ENCODE results near the gene GRK3. TPM values are rescaled to one million over a fixed set of nuclear protein-coding genes. Genes with fewer than 3 reads are reported as not detected.
"Not testable (repeated sequence)": the region's sequence is repeated elsewhere in the genome, so short reads cannot be mapped to it uniquely, and the experiment has no call there.

Gene GRK3
- polyA plus RNA-seq, 1 donor: 14.2 TPM

- Histone ChIP-seq H3K36me3 (ENCODE audit: control insufficient read depth, insufficient read depth, low read length) (no peaks in the 10 kb centered on the region), H3K9me3 (ENCODE audit: control insufficient read depth, low read depth, low read length) (no peaks in the 10 kb centered on the region), H3K27me3 (ENCODE audit: control insufficient read depth, insufficient read depth, low read length) (no peaks in the 10 kb centered on the region), H3K4me1 (ENCODE audit: control insufficient read depth, insufficient read depth, low read length) (no peaks in the 10 kb centered on the region), H3K27ac (ENCODE audit: low read length) (no peak overlapping the region), H3K4me3 (ENCODE audit: low read length) (no peak overlapping the region)
- DNase-seq: no peak
- 100% methylated on average over 1 of the region's 7 CpGs for WGBS (ENCODE audit: insufficient coverage, low lambda C conversion rate)
These were observed 138.2 kb downstream of the GRK3 start for GRCh38 chr22:25702571-25703167.

GRCh38 chr22:25704701-25705100 is 140.2 kb downstream of the GRK3 start:
- Histone ChIP-seq H3K36me3 (ENCODE audit: control insufficient read depth, insufficient read depth, low read length) (no peaks in the 10 kb centered on the region), H3K4me1 (ENCODE audit: control insufficient read depth, insufficient read depth, low read length) (no peaks in the 10 kb centered on the region), H3K4me3 (ENCODE audit: low read length) (no peak overlapping the region), H3K27me3 (ENCODE audit: control insufficient read depth, insufficient read depth, low read length) (no peaks in the 10 kb centered on the region), H3K27ac (ENCODE audit: low read length) (no peak overlapping the region), H3K9me3 (ENCODE audit: control insufficient read depth, low read depth, low read length) (no peaks in the 10 kb centered on the region)
- no CpG with 5 or more reads among the region's 2 CpGs for WGBS (ENCODE audit: insufficient coverage, low lambda C conversion rate)
- DNase-seq: no peak

- WGBS (ENCODE audit: insufficient coverage, low lambda C conversion rate): 90% methylated on average over 2 of the region's 5 CpGs
- H3K27me3 ChIP-seq (ENCODE audit: control insufficient read depth, insufficient read depth, low read length): no peaks in the 10 kb centered on the region
- no peak for DNase-seq
- H3K36me3 ChIP-seq (ENCODE audit: control insufficient read depth, insufficient read depth, low read length): no peaks in the 10 kb centered on the region
- H3K27ac ChIP-seq (ENCODE audit: low read length): no peak overlapping the region
- no peaks in the 10 kb centered on the region for H3K9me3 ChIP-seq (ENCODE audit: control insufficient read depth, low read depth, low read length)
- H3K4me1 ChIP-seq (ENCODE audit: control insufficient read depth, insufficient read depth, low read length): no peaks in the 10 kb centered on the region
- no peak overlapping the region for H3K4me3 ChIP-seq (ENCODE audit: low read length)
These were observed 141.7 kb downstream of the GRK3 start for GRCh38 chr22:25706197-25706596.

DNA sequence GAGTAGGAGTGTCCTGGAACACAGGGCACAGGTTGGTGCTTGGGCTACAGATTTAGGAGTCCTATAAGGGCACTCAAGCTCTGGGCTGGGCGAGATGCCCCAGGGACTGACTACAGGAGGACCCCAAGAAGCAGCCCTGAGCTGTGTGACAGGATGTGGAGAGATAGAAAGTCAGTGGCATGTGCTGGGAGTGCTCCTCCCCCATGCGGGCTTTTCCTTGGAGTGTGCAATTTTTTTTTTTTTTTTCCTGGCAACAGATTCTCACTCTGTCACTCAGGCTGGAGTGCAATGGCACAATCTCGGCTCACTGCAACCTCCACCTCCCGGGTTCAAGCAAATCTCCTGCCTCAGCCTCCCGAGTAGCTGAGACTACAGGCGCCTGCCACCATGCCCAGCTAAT is 144.0 kb downstream of the GRK3 start:
- H3K4me3 ChIP-seq (ENCODE audit: low read length); H3K4me1 ChIP-seq (ENCODE audit: control insufficient read depth, insufficient read depth, low read length); DNase-seq; H3K27me3 ChIP-seq (ENCODE audit: control insufficient read depth, insufficient read depth, low read length); H3K27ac ChIP-seq (ENCODE audit: low read length); H3K9me3 ChIP-seq (ENCODE audit: control insufficient read depth, low read depth, low read length); H3K36me3 ChIP-seq (ENCODE audit: control insufficient read depth, insufficient read depth, low read length): not testable (repeated sequence)
- no CpG with 5 or more reads among the region's 6 CpGs for WGBS (ENCODE audit: insufficient coverage, low lambda C conversion rate)

- Histone ChIP-seq H3K36me3 (ENCODE audit: control insufficient read depth, insufficient read depth, low read length) (no peaks in the 10 kb centered on the region), H3K4me1 (ENCODE audit: control insufficient read depth, insufficient read depth, low read length) (no peaks in the 10 kb centered on the region), H3K27me3 (ENCODE audit: control insufficient read depth, insufficient read depth, low read length) (no peaks in the 10 kb centered on the region), H3K4me3 (ENCODE audit: low read length) (no peak overlapping the region), H3K9me3 (ENCODE audit: control insufficient read depth, low read depth, low read length) (no peaks in the 10 kb centered on the region), H3K27ac (ENCODE audit: low read length) (no peak overlapping the region)
- WGBS (ENCODE audit: insufficient coverage, low lambda C conversion rate): no CpG with 5 or more reads among the region's 6 CpGs
- no peak for DNase-seq
These were observed 145.3 kb downstream of the GRK3 start for GRCh38 chr22:25709758-25710157.

GRCh38 chr22:25710501-25710900 is 146.0 kb downstream of the GRK3 start:
- no peak overlapping the region for H3K27ac ChIP-seq (ENCODE audit: low read length)
- H3K27me3 ChIP-seq (ENCODE audit: control insufficient read depth, insufficient read depth, low read length): no peaks in the 10 kb centered on the region
- no peak for DNase-seq
- no peaks in the 10 kb centered on the region for H3K4me1 ChIP-seq (ENCODE audit: control insufficient read depth, insufficient read depth, low read length)
- no peaks in the 10 kb centered on the region for H3K36me3 ChIP-seq (ENCODE audit: control insufficient read depth, insufficient read depth, low read length)
- WGBS (ENCODE audit: insufficient coverage, low lambda C conversion rate): no CpG with 5 or more reads among the region's 7 CpGs
- H3K9me3 ChIP-seq (ENCODE audit: control insufficient read depth, low read depth, low read length): no peaks in the 10 kb centered on the region
- H3K4me3 ChIP-seq (ENCODE audit: low read length): no peak overlapping the region

DNA sequence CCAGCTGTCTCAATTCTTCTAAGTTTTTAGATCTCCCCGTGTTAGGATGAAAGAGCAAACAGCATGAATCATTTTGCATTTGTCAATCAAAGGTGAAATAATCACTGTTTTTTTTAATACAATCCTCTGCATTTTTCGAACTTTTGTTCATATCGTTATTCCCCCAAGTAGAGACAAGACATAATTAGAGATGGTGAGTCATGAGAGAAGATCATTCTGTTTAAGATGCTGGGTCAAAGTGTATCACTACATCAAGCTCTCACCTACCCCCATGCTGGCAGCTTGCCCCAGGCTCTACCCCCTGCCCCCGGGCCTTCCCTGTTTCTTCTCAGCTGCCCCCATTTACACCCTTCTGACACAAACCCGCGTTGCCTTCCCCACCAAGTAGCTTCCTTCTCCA is 147.0 kb downstream of the GRK3 start:
- Histone ChIP-seq H3K36me3 (ENCODE audit: control insufficient read depth, insufficient read depth, low read length) (no peaks in the 10 kb centered on the region), H3K27me3 (ENCODE audit: control insufficient read depth, insufficient read depth, low read length) (no peaks in the 10 kb centered on the region), H3K4me3 (ENCODE audit: low read length) (no peak overlapping the region), H3K9me3 (ENCODE audit: control insufficient read depth, low read depth, low read length) (no peaks in the 10 kb centered on the region), H3K27ac (ENCODE audit: low read length) (no peak overlapping the region), H3K4me1 (ENCODE audit: control insufficient read depth, insufficient read depth, low read length) (no peaks in the 10 kb centered on the region)
- 83% methylated on average over 1 of the region's 6 CpGs for WGBS (ENCODE audit: insufficient coverage, low lambda C conversion rate)
- DNase-seq: no peak

GRCh38 chr22:25712661-25713400 is 148.4 kb downstream of the GRK3 start:
- no CpG with 5 or more reads among the region's 7 CpGs for WGBS (ENCODE audit: insufficient coverage, low lambda C conversion rate)
- Histone ChIP-seq H3K27ac (ENCODE audit: low read length) (no peak overlapping the region), H3K4me3 (ENCODE audit: low read length) (no peak overlapping the region), H3K36me3 (ENCODE audit: control insufficient read depth, insufficient read depth, low read length) (no peaks in the 10 kb centered on the region), H3K4me1 (ENCODE audit: control insufficient read depth, insufficient read depth, low read length) (no peaks in the 10 kb centered on the region), H3K27me3 (ENCODE audit: control insufficient read depth, insufficient read depth, low read length) (no peaks in the 10 kb centered on the region), H3K9me3 (ENCODE audit: control insufficient read depth, low read depth, low read length) (no peaks in the 10 kb centered on the region)
- no peak for DNase-seq

- WGBS (ENCODE audit: insufficient coverage, low lambda C conversion rate): 80% methylated on average over 1 of the region's 7 CpGs
- Histone ChIP-seq H3K4me1 (ENCODE audit: control insufficient read depth, insufficient read depth, low read length) (no peaks in the 10 kb centered on the region), H3K4me3 (ENCODE audit: low read length) (no peak overlapping the region), H3K27ac (ENCODE audit: low read length) (no peak overlapping the region), H3K36me3 (ENCODE audit: control insufficient read depth, insufficient read depth, low read length) (no peaks in the 10 kb centered on the region), H3K27me3 (ENCODE audit: control insufficient read depth, insufficient read depth, low read length) (no peaks in the 10 kb centered on the region), H3K9me3 (ENCODE audit: control insufficient read depth, low read depth, low read length) (no peaks in the 10 kb centered on the region)
- DNase-seq: no peak
These were observed 149.6 kb downstream of the GRK3 start for GRCh38 chr22:25714070-25714469.

DNA sequence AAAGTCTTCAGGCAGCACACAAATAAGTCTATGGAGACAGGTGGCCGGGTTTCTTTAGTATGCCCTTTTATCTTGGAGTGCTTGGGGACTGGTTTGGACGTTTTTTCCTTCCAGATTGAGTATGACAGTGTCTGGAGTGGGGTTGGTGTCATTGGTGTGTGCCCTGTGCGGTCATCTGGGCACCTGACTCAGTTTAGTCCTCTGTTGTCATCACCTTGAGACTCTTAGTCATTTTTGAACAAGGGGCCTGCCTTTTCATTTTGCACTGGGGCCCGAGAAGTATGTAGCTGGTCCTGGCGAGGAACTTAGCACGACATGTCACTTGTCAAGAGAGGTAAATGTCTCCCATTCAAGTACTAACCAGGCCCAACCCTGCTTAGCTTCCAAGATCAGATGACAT is 150.3 kb downstream of the GRK3 start:
- no peaks in the 10 kb centered on the region for H3K36me3 ChIP-seq (ENCODE audit: control insufficient read depth, insufficient read depth, low read length)
- no peak overlapping the region for H3K4me3 ChIP-seq (ENCODE audit: low read length)
- no peaks in the 10 kb centered on the region for H3K27me3 ChIP-seq (ENCODE audit: control insufficient read depth, insufficient read depth, low read length)
- no CpG with 5 or more reads among the region's 6 CpGs for WGBS (ENCODE audit: insufficient coverage, low lambda C conversion rate)
- no peaks in the 10 kb centered on the region for H3K4me1 ChIP-seq (ENCODE audit: control insufficient read depth, insufficient read depth, low read length)
- H3K9me3 ChIP-seq (ENCODE audit: control insufficient read depth, low read depth, low read length): no peaks in the 10 kb centered on the region
- no peak for DNase-seq
- no peak overlapping the region for H3K27ac ChIP-seq (ENCODE audit: low read length)

DNA sequence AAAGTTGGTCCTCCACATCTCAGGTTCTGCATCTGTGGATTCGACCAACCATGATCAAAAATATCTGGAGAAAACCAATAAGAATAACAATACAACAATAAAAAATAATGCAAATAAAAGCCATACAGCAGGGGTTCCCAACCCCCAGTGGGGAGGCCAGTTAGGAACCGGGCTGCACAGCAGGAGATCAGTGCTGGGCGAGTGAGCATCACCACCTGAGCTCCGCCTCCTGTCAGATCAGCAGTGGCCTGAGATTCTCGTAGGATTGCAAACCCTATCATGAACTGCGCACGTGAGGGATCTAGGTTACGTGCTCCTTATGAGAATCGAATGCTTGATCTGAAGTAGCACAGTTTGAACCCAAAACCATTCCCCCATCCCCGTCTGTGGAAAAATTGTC is 152.2 kb downstream of the GRK3 start:
- no peaks in the 10 kb centered on the region for H3K36me3 ChIP-seq (ENCODE audit: control insufficient read depth, insufficient read depth, low read length)
- WGBS (ENCODE audit: insufficient coverage, low lambda C conversion rate): 100% methylated on average over 3 of the region's 10 CpGs
- no peaks in the 10 kb centered on the region for H3K27me3 ChIP-seq (ENCODE audit: control insufficient read depth, insufficient read depth, low read length)
- no peak overlapping the region for H3K27ac ChIP-seq (ENCODE audit: low read length)
- no peak for DNase-seq
- H3K4me3 ChIP-seq (ENCODE audit: low read length): no peak overlapping the region
- no peaks in the 10 kb centered on the region for H3K9me3 ChIP-seq (ENCODE audit: control insufficient read depth, low read depth, low read length)
- no peaks in the 10 kb centered on the region for H3K4me1 ChIP-seq (ENCODE audit: control insufficient read depth, insufficient read depth, low read length)

Data from large intestine (tissue), 3 donors.